Adipose tissue (tissue), 3 donors: ENCODE measurements around the gene ITFG2. TPM values are rescaled to one million over a fixed set of nuclear protein-coding genes. Genes with fewer than 3 reads are reported as not detected.

Experiments used
- H3K27ac ChIP-seq: one replicate; pipeline ENCODE4 v1.5.1; 2013; ENCODE audit warnings: low read depth, low read length
- WGBS, 3 donors: extraction: QIAGEN DNeasy Blood & Tissue Kit; methylation state at CpG; one replicate each; pipeline ENCODE4 v1.1.7; 2013; 5-methylcytosine and 5-hydroxymethylcytosine counted together
- polyA plus RNA-seq, 3 donors: library from polyadenylated mRNA; stranded (reverse); fragments of 200-250 nt; gene quantifications; one replicate each; pipeline ENCODE4 v1.2.3, GENCODE V29; 2013
- donor health status: healthy with polysubstance abuse.
- donor health status: Bipolar disorder and iron deficiency.
- donor health status: healthy.

Gene ITFG2
- polyA plus RNA-seq, 3 donors: 20.0 to 21.7 (median 21.5) TPM

GRCh38 chr12:2823483-2823882 is 11.0 kb downstream of the ITFG2 start:
- 74 to 82% (median 76%) methylated on average over 7 of the region's 7 CpGs for WGBS, 3 donors

GRCh38 chr12:2824541-2824940 is 12.1 kb downstream of the ITFG2 start:
- 83 to 87% (median 84%) methylated on average over 6 of the region's 6 CpGs for WGBS, 3 donors
- H3K27ac ChIP-seq: no peak overlapping the region

More at GRCh38 chr12:2823483-2823882, 11.0 kb downstream of the ITFG2 start:
- no peak overlapping the region for H3K27ac ChIP-seq

- no peak overlapping the region for H3K27ac ChIP-seq
- 68 to 91% (median 82%) methylated on average over 4 of the region's 4 CpGs for WGBS, 3 donors
Measured at GRCh38 chr12:2825132-2825531, 12.7 kb downstream of the ITFG2 start.

GRCh38 chr12:2826036-2826435 is 13.6 kb downstream of the ITFG2 start:
- WGBS, 3 donors: 95 to 97% (median 95%) methylated on average over 3 of the region's 3 CpGs
- H3K27ac ChIP-seq: no peak overlapping the region

DNA sequence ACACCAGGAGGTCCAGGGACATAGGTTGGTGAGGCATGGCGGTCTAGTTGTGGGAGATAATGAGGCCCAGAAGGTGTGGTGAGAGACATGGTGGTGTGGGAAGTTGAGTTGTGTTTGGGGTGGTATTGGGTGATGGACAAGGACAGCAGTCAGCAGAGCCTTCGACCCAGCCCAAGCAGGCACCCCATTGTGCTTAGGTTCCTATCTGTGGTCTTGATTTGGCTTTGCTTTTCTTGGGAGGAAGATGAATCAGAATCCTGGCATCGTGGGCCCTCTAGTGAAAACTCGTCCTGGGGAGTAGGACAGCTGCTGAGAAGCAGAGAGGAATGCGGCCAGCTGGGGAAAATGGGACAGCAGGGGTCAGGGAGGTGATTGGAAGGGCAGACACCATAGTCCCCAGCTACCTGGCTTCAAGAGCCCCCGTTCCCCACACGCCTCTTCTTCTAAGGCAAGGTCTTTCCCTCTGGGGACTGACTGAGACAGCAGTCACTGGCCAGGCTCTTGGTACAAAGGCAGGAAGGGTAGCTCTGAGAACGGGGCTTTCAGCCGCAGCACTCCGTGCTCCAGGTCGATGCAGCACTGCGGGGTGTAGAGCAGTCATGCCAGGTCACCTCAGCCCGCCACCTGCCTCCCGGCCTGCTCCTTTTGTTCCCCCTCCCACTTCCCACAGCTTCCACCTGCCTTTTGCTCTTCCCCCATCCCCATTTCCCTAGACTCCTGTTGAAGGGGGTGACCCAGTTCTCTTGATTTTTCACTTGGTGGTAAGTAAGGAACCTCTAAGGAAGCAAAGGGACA is 14.4 kb downstream of the ITFG2 start:
- H3K27ac ChIP-seq: no peak overlapping the region
- WGBS, 3 donors: 83 to 93% (median 89%) methylated on average over 14 of the region's 14 CpGs

DNA sequence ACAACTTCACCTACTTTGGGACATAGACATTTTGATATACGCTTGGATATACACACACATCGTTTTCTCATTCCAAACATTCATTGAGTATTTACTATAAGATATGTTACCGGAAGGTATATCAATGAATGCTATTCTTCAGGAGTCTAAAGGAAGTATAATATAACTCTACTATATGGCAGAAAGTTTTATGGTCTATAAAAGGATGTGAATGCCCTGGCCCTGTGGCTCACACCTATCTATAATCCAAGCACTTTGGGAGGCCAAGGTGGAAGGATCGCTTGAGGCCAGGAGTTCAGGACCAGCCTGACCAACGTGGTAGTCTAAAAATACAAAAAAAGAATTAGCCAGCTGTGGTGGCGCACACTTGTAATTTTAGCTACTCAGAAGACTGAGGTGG is 16.8 kb downstream of the ITFG2 start:
- H3K27ac ChIP-seq: no peak overlapping the region
- WGBS, 3 donors: 94 to 95% (median 94%) methylated on average over 6 of the region's 6 CpGs

- H3K27ac ChIP-seq: no peak overlapping the region
- 65 to 71% (median 71%) methylated on average over 6 of the region's 6 CpGs for WGBS, 3 donors
Measured at GRCh38 chr12:2832550-2833127, 20.2 kb downstream of the ITFG2 start.

DNA sequence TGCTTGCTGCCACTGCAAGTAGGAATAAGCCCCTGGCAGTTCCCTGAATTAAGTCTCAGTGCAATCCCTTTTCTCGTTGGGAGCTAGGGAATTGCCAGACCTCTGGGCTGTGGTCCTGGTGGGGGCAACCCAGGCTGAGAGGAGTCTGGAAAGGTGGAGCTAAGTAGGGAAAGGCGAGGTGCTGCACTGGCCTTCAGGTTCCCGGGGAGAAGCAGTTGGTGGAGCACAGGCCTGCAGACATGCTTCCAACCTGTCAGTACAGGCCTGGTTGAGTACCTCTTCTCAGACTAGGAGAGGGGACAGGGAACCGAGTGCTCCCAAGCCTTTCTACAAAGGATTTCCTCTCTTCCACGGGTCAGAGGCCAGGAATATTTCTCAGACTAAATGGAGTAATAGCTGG is 20.9 kb downstream of the ITFG2 start:
- no peak overlapping the region for H3K27ac ChIP-seq
- WGBS, 3 donors: 60 to 67% (median 64%) methylated on average over 5 of the region's 5 CpGs

- no peak overlapping the region for H3K27ac ChIP-seq
- 53 to 80% (median 59%) methylated on average over 9 of the region's 9 CpGs for WGBS, 3 donors
Measured at GRCh38 chr12:2833810-2834209, 21.3 kb downstream of the ITFG2 start.

DNA sequence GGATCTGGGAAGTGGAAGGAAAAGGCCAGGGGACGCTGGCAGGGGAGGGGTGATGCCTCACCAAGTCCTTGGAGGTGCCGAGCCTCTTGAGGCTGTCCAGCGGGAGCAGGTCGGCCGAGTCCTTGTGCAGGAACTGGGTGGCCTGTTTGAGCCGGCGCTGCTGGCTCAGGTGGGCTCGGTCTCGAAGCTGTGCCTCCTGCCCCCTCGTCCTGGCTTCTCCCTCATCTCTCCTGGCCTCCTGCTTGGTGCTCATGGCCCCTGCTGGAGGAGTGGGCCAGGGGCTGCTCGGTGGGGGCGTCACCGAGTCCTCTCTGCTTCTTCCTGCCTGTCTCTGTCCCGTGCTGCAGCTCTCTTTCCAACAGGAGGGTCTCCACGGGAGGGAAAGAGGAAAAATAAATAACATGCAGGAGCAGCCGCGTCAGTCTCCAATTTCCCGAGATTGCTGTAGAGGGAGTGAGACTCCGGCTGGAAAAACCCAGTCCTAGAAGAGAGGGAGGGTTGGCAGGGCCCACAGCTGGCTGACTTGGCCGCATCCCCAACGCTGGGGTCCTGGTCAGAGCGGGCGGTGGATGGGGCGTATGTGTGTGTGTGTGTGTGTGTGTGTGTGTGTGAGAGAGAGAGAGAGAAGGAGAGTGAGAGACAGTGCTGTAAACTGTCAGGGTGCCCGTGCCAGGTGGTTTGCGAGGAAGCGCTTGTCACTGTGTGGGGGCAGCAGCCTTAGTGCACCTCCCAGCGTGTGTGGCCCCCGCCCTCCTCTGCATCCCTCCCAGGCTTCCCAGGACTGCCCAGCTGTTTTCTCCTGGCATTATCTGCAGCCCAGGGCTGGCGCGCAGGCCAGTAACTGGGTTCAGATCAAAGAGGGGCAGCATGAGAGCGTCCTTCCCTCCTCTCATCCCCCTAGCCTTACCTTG is 22.4 kb downstream of the ITFG2 start, which contains the start of gene NRIP2:
Gene NRIP2 (minus strand): TSS at position 455 of the 911 bp plus-strand sequence. CDS start 52 bp downstream, at position 403.
- H3K27ac ChIP-seq: no peak within 1 kb of the TSS
- 14 to 22% (median 19%) methylated on average over 31 to 32 of the region's 32 CpGs for WGBS, 3 donors

- H3K27ac ChIP-seq: no peak overlapping the region
- 72 to 78% (median 77%) methylated on average over 4 of the region's 4 CpGs for WGBS, 3 donors
Measured at GRCh38 chr12:2835691-2836403, 23.4 kb downstream of the ITFG2 start.

GRCh38 chr12:2836574-2836973 is 24.1 kb downstream of the ITFG2 start:
- 65 to 92% (median 72%) methylated on average over 8 of the region's 8 CpGs for WGBS, 3 donors

DNA sequence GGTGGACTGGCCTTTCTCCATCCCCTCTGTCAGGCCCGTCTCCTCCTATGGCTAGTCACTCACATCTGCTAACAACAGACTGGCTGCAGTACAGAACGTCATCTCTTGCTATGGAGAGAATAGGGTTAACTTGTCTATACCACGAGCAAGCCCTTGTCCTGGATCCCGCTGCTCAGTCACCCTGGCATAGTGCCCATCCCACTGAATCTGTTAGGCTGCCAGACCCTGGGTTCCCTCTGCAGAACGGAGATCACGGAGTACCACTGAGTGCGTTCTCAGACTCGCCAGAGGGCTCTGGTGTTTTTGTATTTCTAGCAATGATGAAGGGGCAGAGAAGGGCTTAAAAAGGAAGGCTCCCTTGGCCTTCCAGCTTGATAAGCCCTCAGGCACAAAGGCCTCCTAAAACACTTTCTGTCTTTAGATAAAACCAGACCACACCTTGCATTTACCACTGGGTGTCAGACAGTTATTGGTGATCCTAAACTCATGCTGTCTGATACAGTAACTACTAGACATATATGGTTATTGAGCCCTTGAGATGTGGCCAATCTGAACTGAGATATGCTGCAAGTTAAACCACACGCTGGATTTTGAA is 28.7 kb downstream of the ITFG2 start:
- WGBS, 3 donors: 67 to 72% (median 68%) methylated on average over 9 of the region's 9 CpGs
- H3K27ac ChIP-seq: no peak overlapping the region

More at GRCh38 chr12:2836574-2836973, 24.1 kb downstream of the ITFG2 start:
- no peak overlapping the region for H3K27ac ChIP-seq

DNA sequence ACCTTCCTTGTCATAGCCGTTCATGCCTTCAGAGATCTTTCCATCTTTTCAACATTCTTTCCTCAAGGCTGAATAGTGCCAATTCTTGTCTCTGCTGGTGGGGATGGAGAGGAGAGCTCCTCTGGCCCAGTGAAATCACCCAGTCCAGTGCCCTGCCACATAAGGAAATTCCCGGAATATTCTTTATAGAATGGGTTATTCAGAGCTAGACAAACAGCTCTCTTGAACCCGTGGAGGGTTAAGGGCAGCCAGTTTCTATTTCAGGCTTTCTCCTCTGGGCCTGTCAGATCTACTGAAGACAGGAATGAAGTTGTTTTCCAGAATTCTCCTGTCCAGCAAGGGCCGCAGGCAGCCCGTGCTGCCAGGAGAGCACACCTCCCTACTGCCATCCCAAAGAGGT is 30.5 kb downstream of the ITFG2 start:
- H3K27ac ChIP-seq: no peak overlapping the region
- 78 to 82% (median 80%) methylated on average over 5 of the region's 5 CpGs for WGBS, 3 donors

DNA sequence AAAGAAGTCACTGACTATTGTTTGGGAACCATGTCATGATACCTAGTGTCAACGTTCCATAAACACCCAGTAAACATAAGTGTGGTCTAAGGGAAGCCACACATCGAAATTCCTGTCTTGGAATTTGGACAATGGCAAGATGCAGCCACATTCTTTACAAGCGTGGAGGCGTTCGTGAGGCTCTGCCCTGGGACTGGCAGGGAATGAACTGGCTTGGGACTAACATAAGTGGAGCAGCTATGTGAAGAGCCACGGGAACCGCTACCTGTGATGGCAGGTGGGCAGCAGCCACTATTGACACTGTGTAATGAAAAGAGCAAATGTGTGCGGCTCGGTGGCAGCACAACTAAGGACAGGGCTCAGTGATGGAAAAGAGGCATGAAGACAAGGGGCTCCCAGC is 32.3 kb downstream of the ITFG2 start:
- WGBS, 3 donors: 68 to 89% (median 89%) methylated on average over 9 of the region's 9 CpGs
- no peak overlapping the region for H3K27ac ChIP-seq

GRCh38 chr12:2845280-2845679 is 32.8 kb downstream of the ITFG2 start:
- H3K27ac ChIP-seq: no peak overlapping the region

GRCh38 chr12:2851931-2852330 is 39.5 kb downstream of the ITFG2 start:
- H3K27ac ChIP-seq: no peak overlapping the region
- WGBS, 3 donors: 92 to 100% (median 98%) methylated on average over 3 of the region's 3 CpGs

More at GRCh38 chr12:2845280-2845679, 32.8 kb downstream of the ITFG2 start:
- WGBS, 3 donors: 34 to 60% (median 38%) methylated on average over 6 of the region's 6 CpGs

DNA sequence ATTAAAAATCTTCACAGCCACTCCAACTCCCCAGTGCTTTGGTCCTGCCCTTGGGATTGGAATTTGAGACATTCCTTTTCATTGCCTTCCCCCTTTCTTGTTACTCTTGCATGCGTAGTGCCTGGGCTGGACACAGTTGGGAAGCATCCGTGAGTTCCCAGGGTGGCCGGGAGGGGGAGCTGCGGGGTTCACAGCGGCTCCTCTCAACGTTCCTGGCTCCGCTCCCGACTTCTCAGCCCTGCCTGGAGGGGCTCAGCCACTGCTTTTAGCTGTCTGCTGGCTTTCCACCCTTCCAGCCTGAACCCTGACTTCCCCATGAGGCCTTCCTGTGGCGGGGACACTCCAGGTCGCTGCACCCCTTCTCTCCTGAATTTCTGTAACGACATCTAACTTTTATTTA is 41.2 kb downstream of the ITFG2 start:
- WGBS, 3 donors: 16 to 25% (median 17%) methylated on average over 11 of the region's 11 CpGs
- H3K27ac ChIP-seq: no peak overlapping the region
